ENCODE measurements around the gene SIGLEC14. TPM values are rescaled to one million over a fixed set of nuclear protein-coding genes. Genes with fewer than 3 reads are reported as not detected.
"Not testable (repeated sequence)": the region's sequence is repeated elsewhere in the genome, so short reads cannot be mapped to it uniquely, and the experiment has no call there.

Gene SIGLEC14
- total RNA-seq: 1 to 10 TPM in 4 of 6 experiments, not detected in 2; 2.9 to 6.1 (median 3.4) TPM
- long read RNA-seq: 0 reads

GRCh38 chr19:51646730-51647129 lies at the start of gene SIGLEC14:
SIGLEC14 (minus strand) TSS chr19:51646825; CDS start chr19:51646759, 66 bp downstream.
- WGBS (ENCODE audit: insufficient coverage, low coverage, low lambda C conversion rate, missing lambda C conversion rate): 33% methylated on average over 3 of the region's 10 CpGs
- DNase-seq, H3K27ac ChIP-seq: not testable (repeated sequence)

GRCh38 chr19:51695702-51696315 lies 49.2 kb upstream of the SIGLEC14 start:
- ATAC-seq (no peak), DNase-seq (peak in 1 of 3 donors; percentile 38)
- Histone ChIP-seq H3K4me1 (no peaks in the 10 kb centered on the region), H3K36me3 (no peaks in the 10 kb centered on the region), H3K27me3 (no peaks in the 10 kb centered on the region), H3K4me3 (no peak overlapping the region), H3K27ac (no peak overlapping the region), H3K9me3 (no peaks in the 10 kb centered on the region)
- 54% methylated on average over 11 of the region's 14 CpGs for WGBS (ENCODE audit: insufficient coverage, low coverage, low lambda C conversion rate, missing lambda C conversion rate)
- TF ChIP-seq POLR2A (IDR thresholded peaks at IDR 0.05): no peak
- TF ChIP-seq CTCF (IDR thresholded peaks at IDR 0.05): no peak
- intact Hi-C loops (cut with DNase I): no loop called here

More at GRCh38 chr19:51646730-51647129, at the start of gene SIGLEC14:
- H3K27me3 ChIP-seq; H3K4me3 ChIP-seq; H3K36me3 ChIP-seq; H3K9me3 ChIP-seq; H3K4me1 ChIP-seq; intact Hi-C loops (cut with DNase I): not testable (repeated sequence)
- ATAC-seq: peak; percentile 57 to 63 (median 58)

- no peak for ATAC-seq
- TF ChIP-seq POLR2A (IDR thresholded peaks at IDR 0.05) (no peak), CTCF (IDR thresholded peaks at IDR 0.05) (no peak)
These were observed 48.5 kb upstream of the SIGLEC14 start for GRCh38 chr19:51695088-51695487.

GRCh38 chr19:51694318-51695085 lies 47.9 kb upstream of the SIGLEC14 start:
- DNase-seq (peak in 1 of 3 donors; percentile 35), ATAC-seq (no peak)
- no peaks in the 10 kb centered on the region for H3K4me1 ChIP-seq
- H3K27ac ChIP-seq: no peak overlapping the region
- intact Hi-C loops (cut with DNase I): no loop called here
- H3K9me3 ChIP-seq: no peaks in the 10 kb centered on the region
- no peak for TF ChIP-seq POLR2A (IDR thresholded peaks at IDR 0.05)
- TF ChIP-seq CTCF (IDR thresholded peaks at IDR 0.05): no peak
- no peak overlapping the region for H3K4me3 ChIP-seq
- WGBS (ENCODE audit: insufficient coverage, low coverage, low lambda C conversion rate, missing lambda C conversion rate): 75% methylated on average over 7 of the region's 10 CpGs
- H3K27me3 ChIP-seq: no peaks in the 10 kb centered on the region
- no peaks in the 10 kb centered on the region for H3K36me3 ChIP-seq

More at GRCh38 chr19:51695088-51695487, 48.5 kb upstream of the SIGLEC14 start:
- no peaks in the 10 kb centered on the region for H3K4me1 ChIP-seq
- H3K27ac ChIP-seq: no peak overlapping the region
- intact Hi-C loops (cut with DNase I): no loop called here
- no peaks in the 10 kb centered on the region for H3K36me3 ChIP-seq
- DNase-seq: peak in 1 of 3 donors; percentile 40
- no peak overlapping the region for H3K4me3 ChIP-seq
- 53% methylated on average over 5 of the region's 9 CpGs for WGBS (ENCODE audit: insufficient coverage, low coverage, low lambda C conversion rate, missing lambda C conversion rate)
- H3K9me3 ChIP-seq: no peaks in the 10 kb centered on the region
- no peaks in the 10 kb centered on the region for H3K27me3 ChIP-seq

- ATAC-seq (no peak), DNase-seq (peak in 1 of 3 donors; percentile 10)
- no peak overlapping the region for H3K27ac ChIP-seq
- intact Hi-C loops (cut with DNase I): no loop called here
- no peaks in the 10 kb centered on the region for H3K27me3 ChIP-seq
- no peaks in the 10 kb centered on the region for H3K9me3 ChIP-seq
- TF ChIP-seq POLR2A (IDR thresholded peaks at IDR 0.05): no peak
- no peak for TF ChIP-seq CTCF (IDR thresholded peaks at IDR 0.05)
- H3K36me3 ChIP-seq: no peaks in the 10 kb centered on the region
- 53% methylated on average over 2 of the region's 2 CpGs for WGBS (ENCODE audit: insufficient coverage, low coverage, low lambda C conversion rate, missing lambda C conversion rate)
- H3K4me3 ChIP-seq: no peak overlapping the region
- no peaks in the 10 kb centered on the region for H3K4me1 ChIP-seq
These were observed 47.2 kb upstream of the SIGLEC14 start for GRCh38 chr19:51693819-51694218.
